Brain microvascular endothelial cell (primary cell): Measurements from ENCODE around the gene ZBTB12.
A peak's percentile ranks its signal among the peaks of the same experiment; 100 is the strongest.

Source experiments
- DNase-seq: peaks from one replicate; pipeline ENCODE4 v3.0.0-alpha.2; 2020
- H3K27ac ChIP-seq: fragments of 250-450 bp; sonication (Bioruptor Pico); 2 replicates; pipeline ENCODE4 v1.5.1; 2020; ENCODE audit warnings: mild to moderate bottlenecking, moderate library complexity
- H3K27me3 ChIP-seq: fragments of 250-450 bp; sonication (Bioruptor Pico); replicated peaks from 2 replicates; pipeline ENCODE4 v1.5.1; 2020; ENCODE audit warnings: mild to moderate bottlenecking
- H3K36me3 ChIP-seq: fragments of 250-450 bp; sonication (Bioruptor Pico); replicated peaks from 2 replicates; pipeline ENCODE4 v1.5.1; 2020; ENCODE audit warnings: mild to moderate bottlenecking
- H3K4me3 ChIP-seq: 2 replicates; pipeline ENCODE4 v1.5.1; 2011; ENCODE audit warnings: low read depth, mild to moderate bottlenecking, control low read depth, low read length, moderate library complexity
- in situ Hi-C: cut with HindIII; loops from 2 replicates; pipeline ENCODE4 v1.10.0; 2017; ENCODE audit warnings: low sequenced_read_pairs, low pct_ligation_motif_present
- TF ChIP-seq, protein P1 (sequence below): IDR thresholded peaks from 2 replicates; pipeline ENCODE4 v1.5.1; 2011; ENCODE audit warnings: low read depth, mild to moderate bottlenecking, moderate library complexity, low read length, control low read depth, inconsistent platforms; ENCODE audit errors: missing control alignments

ZBTB12 gene

DNA sequence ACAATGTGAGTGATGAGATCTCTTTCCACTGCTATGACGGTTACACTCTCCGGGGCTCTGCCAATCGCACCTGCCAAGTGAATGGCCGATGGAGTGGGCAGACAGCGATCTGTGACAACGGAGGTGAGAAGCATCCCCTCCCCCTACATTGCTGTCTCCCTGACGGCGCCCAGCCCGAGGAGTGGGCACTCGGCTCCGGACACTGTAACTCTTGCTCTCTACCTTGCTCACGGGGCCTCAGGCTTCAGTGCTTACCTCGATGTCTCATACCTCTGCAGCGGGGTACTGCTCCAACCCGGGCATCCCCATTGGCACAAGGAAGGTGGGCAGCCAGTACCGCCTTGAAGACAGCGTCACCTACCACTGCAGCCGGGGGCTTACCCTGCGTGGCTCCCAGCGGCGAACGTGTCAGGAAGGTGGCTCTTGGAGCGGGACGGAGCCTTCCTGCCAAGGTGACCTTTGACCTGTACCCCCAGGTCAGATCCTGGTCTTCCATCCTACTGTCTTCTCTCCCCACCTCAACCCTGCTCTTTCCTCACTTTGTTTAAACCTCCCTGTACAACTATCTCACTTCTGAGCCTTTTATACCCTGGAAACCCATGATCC lies 45.3 kb upstream of the ZBTB12 start:
- no peak for DNase-seq
- in situ Hi-C loops, result no loop called here
- peaks cover 14% of the 10 kb centered on the region for H3K36me3 ChIP-seq
- H3K27ac ChIP-seq, result no peak overlapping the region
- H3K27me3 ChIP-seq, result no peaks in the 10 kb centered on the region
- H3K4me3 ChIP-seq, result no peak overlapping the region
- TF ChIP-seq, protein P1, sequence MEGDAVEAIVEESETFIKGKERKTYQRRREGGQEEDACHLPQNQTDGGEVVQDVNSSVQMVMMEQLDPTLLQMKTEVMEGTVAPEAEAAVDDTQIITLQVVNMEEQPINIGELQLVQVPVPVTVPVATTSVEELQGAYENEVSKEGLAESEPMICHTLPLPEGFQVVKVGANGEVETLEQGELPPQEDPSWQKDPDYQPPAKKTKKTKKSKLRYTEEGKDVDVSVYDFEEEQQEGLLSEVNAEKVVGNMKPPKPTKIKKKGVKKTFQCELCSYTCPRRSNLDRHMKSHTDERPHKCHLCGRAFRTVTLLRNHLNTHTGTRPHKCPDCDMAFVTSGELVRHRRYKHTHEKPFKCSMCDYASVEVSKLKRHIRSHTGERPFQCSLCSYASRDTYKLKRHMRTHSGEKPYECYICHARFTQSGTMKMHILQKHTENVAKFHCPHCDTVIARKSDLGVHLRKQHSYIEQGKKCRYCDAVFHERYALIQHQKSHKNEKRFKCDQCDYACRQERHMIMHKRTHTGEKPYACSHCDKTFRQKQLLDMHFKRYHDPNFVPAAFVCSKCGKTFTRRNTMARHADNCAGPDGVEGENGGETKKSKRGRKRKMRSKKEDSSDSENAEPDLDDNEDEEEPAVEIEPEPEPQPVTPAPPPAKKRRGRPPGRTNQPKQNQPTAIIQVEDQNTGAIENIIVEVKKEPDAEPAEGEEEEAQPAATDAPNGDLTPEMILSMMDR, result no peak

DNA sequence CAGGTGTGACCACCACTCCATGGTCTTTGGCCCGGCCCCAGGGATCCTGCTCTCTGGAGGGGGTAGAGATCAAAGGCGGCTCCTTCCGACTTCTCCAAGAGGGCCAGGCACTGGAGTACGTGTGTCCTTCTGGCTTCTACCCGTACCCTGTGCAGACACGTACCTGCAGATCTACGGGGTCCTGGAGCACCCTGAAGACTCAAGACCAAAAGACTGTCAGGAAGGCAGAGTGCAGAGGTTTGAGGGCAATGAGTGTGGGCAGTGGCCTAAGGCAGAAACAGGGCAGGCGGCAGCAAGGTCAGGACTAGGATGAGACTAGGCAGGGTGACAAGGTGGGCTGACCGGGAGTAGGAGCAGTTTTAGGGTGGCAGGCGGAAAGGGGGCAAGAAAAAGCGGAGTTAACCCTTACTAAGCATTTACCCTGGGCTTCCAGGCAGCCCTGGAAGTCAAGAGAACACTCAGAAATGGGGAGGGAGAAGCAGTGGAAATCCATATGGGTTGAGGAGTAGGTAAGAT lies 44.5 kb upstream of the ZBTB12 start:
- DNase-seq, result no peak
- no peak overlapping the region for H3K27ac ChIP-seq
- no peak overlapping the region for H3K4me3 ChIP-seq
- peaks cover 7% of the 10 kb centered on the region for H3K36me3 ChIP-seq
- in situ Hi-C loops, result no loop called here
- TF ChIP-seq, protein P1, result no peak
- H3K27me3 ChIP-seq, result no peaks in the 10 kb centered on the region

DNA sequence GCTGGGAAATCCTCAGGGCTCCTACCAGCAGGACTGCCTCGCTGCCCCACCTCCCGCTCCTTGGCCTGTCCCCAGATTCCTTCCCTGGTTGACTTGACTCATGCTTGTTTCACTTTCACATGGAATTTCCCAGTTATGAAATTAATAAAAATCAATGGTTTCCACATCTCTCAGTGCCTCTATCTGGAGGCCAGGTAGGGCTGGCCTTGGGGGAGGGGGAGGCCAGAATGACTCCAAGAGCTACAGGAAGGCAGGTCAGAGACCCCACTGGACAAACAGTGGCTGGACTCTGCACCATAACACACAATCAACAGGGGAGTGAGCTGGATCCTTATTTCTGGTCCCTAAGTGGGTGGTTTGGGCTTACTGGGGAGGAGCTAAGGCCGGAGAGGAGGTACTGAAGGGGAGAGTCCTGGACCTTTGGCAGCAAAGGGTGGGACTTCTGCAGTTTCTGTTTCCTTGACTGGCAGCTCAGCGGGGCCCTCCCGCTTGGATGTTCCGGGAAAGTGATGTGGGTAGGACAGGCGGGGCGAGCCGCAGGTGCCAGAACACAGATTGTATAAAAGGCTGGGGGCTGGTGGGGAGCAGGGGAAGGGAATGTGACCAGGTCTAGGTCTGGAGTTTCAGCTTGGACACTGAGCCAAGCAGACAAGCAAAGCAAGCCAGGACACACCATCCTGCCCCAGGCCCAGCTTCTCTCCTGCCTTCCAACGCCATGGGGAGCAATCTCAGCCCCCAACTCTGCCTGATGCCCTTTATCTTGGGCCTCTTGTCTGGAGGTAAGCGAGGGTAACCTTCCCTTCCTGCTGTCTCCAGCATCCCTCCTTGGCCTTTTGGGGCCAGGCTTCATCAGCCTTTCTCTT lies 43.9 kb upstream of the ZBTB12 start, which contains the start of gene CFB:
Gene CFB (plus strand): TSS at position 589 of the 863 bp plus-strand sequence. CDS start 127 bp downstream, at position 716.
- H3K4me3 ChIP-seq, result no peak within 1 kb of the TSS
- in situ Hi-C loops, result no loop called here
- H3K27ac ChIP-seq, result peak within 1 kb of the TSS; percentile 63
- peak; percentile 81 for DNase-seq
- no peaks in the 10 kb centered on the region for H3K27me3 ChIP-seq
- no peaks in the 10 kb centered on the region for H3K36me3 ChIP-seq
- TF ChIP-seq, protein P1, result no peak

DNA sequence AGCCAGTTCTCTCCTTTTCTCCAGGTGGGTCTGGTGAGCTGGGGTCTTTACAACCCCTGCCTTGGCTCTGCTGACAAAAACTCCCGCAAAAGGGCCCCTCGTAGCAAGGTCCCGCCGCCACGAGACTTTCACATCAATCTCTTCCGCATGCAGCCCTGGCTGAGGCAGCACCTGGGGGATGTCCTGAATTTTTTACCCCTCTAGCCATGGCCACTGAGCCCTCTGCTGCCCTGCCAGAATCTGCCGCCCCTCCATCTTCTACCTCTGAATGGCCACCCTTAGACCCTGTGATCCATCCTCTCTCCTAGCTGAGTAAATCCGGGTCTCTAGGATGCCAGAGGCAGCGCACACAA lies 43.2 kb upstream of the ZBTB12 start:
- no peak overlapping the region for H3K27ac ChIP-seq
- no peaks in the 10 kb centered on the region for H3K36me3 ChIP-seq
- TF ChIP-seq, protein P1, result no peak
- no peak for DNase-seq
- no peak overlapping the region for H3K4me3 ChIP-seq
- in situ Hi-C loops, result no loop called here
- no peaks in the 10 kb centered on the region for H3K27me3 ChIP-seq

DNA sequence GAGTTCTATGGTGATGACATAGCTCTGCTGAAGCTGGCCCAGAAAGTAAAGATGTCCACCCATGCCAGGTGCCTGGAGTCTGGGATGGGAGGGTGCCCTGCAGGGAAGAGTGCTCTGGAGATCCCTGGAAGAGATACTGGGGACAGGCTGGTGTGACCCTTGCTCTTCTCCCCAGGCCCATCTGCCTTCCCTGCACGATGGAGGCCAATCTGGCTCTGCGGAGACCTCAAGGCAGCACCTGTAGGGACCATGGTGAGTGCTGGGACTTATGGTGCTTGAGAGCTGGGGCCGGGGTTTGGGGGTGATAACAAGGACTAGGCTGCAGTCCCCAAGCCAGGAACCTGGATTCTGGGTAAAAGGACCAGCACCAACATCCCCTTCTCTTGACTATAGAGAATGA lies 41.9 kb upstream of the ZBTB12 start:
- Histone ChIP-seq H3K27ac (no peak overlapping the region), H3K36me3 (no peaks in the 10 kb centered on the region), H3K27me3 (no peaks in the 10 kb centered on the region), H3K4me3 (no peak overlapping the region)
- in situ Hi-C loops, result no loop called here
- TF ChIP-seq, protein P1, result no peak
- DNase-seq, result no peak
